Activated naive CD4-positive, alpha-beta T cell treated with anti-CD3 and anti-CD28 coated beads, Interleukin-2, amount 10 ng/mL, durations not matched to agents 7 days and 5 days (primary cell): ENCODE data around the gene ULBP2.

Experiments used
- CTCF ChIA-PET: fragments of 350-600 bp; sonication (Branson Sonifier 250); formaldehyde crosslinking; loops from one replicate; lab custom pipeline; 2021; ENCODE audit warnings: antibody characterized with exemption; lab: Charles Lee
- DNase-seq: peaks from one replicate; pipeline ENCODE4 v3.0.0-alpha.2; 2020
- H3K27ac Mint-ChIP-seq: one replicate; pipeline ENCODE4 v1.8.0; 2021; ENCODE audit warnings: mild to moderate bottlenecking, moderate library complexity, mixed read lengths
- H3K27me3 Mint-ChIP-seq: one replicate; pipeline ENCODE4 v1.8.0; 2021; ENCODE audit warnings: mild to moderate bottlenecking, mixed read lengths
- H3K36me3 Mint-ChIP-seq: one replicate; pipeline ENCODE4 v1.8.0; 2021; ENCODE audit warnings: mixed read lengths
- H3K4me1 Mint-ChIP-seq: one replicate; pipeline ENCODE4 v1.8.0; 2021; ENCODE audit warnings: mixed read lengths
- H3K4me3 Mint-ChIP-seq: one replicate; pipeline ENCODE4 v1.8.0; 2021; ENCODE audit warnings: mild to moderate bottlenecking, moderate library complexity, mixed read lengths
- H3K9me3 Mint-ChIP-seq: one replicate; pipeline ENCODE4 v1.8.0; 2021; ENCODE audit warnings: mixed read lengths

The ULBP2 gene

GRCh38 chr6:149941583-149942460, at the start of gene ULBP2:
TSS of gene ULBP2 (plus strand) at chr6:149942014. CDS start at chr6:149942073, 59 bp downstream.
- CTCF ChIA-PET, result no interaction called here
- peak within 1 kb of the TSS; percentile 87 for H3K4me3 Mint-ChIP-seq
- peak; percentile 93 for DNase-seq
- H3K27ac Mint-ChIP-seq, result peak within 1 kb of the TSS; percentile 85
- peaks cover 56% of the 10 kb centered on the region for H3K4me1 Mint-ChIP-seq
- peaks cover 83% of the 10 kb centered on the region for H3K27me3 Mint-ChIP-seq
- peaks cover 5% of the 10 kb centered on the region for H3K36me3 Mint-ChIP-seq
- H3K9me3 Mint-ChIP-seq, result no peaks in the 10 kb centered on the region

GRCh38 chr6:149895048-149895590, 46.7 kb upstream of the ULBP2 start:
- peaks cover 34% of the 10 kb centered on the region for H3K27me3 Mint-ChIP-seq
- DNase-seq, result no peak
- H3K9me3 Mint-ChIP-seq, result no peaks in the 10 kb centered on the region
- no peak overlapping the region for H3K4me3 Mint-ChIP-seq
- no peaks in the 10 kb centered on the region for H3K36me3 Mint-ChIP-seq
- peaks cover 17% of the 10 kb centered on the region for H3K4me1 Mint-ChIP-seq
- H3K27ac Mint-ChIP-seq, result no peak overlapping the region
- CTCF ChIA-PET, result interaction anchor here (0.6 kb wide), 1 partner anchor 764 kb away, joined by 4 read pairs; no protein-coding TSS in a partner anchor

GRCh38 chr6:149895833-149896271, 46.0 kb upstream of the ULBP2 start:
- no peak overlapping the region for H3K27ac Mint-ChIP-seq
- CTCF ChIA-PET, result interaction anchor here (0.6 kb wide), 1 partner anchor 763 kb away, joined by 4 read pairs; no protein-coding TSS in a partner anchor
- H3K4me3 Mint-ChIP-seq, result no peak overlapping the region

GRCh38 chr6:149896491-149896890, 45.3 kb upstream of the ULBP2 start:
- DNase-seq, result no peak
- Mint-ChIP-seq H3K27me3 (peaks cover 38% of the 10 kb centered on the region), H3K27ac (no peak overlapping the region), H3K9me3 (no peaks in the 10 kb centered on the region), H3K4me3 (no peak overlapping the region), H3K4me1 (peaks cover 17% of the 10 kb centered on the region), H3K36me3 (no peaks in the 10 kb centered on the region)
- CTCF ChIA-PET, result interaction anchor here (0.9 kb wide), 1 partner anchor 60 kb away, joined by 3 read pairs; no protein-coding TSS in a partner anchor

More at GRCh38 chr6:149895833-149896271, 46.0 kb upstream of the ULBP2 start:
- peaks cover 17% of the 10 kb centered on the region for H3K4me1 Mint-ChIP-seq
- H3K27me3 Mint-ChIP-seq, result peaks cover 32% of the 10 kb centered on the region
- H3K9me3 Mint-ChIP-seq, result no peaks in the 10 kb centered on the region
- no peaks in the 10 kb centered on the region for H3K36me3 Mint-ChIP-seq
- DNase-seq, result no peak

- H3K27me3 Mint-ChIP-seq, result peaks cover 38% of the 10 kb centered on the region
- DNase-seq, result no peak
- no peaks in the 10 kb centered on the region for H3K9me3 Mint-ChIP-seq
- peaks cover 17% of the 10 kb centered on the region for H3K4me1 Mint-ChIP-seq
- no peak overlapping the region for H3K4me3 Mint-ChIP-seq
- H3K27ac Mint-ChIP-seq, result no peak overlapping the region
- no peaks in the 10 kb centered on the region for H3K36me3 Mint-ChIP-seq
- CTCF ChIA-PET, result interaction anchor here (0.9 kb wide), 1 partner anchor 61 kb away, joined by 3 read pairs; no protein-coding TSS in a partner anchor
These were observed 44.7 kb upstream of the ULBP2 start for GRCh38 chr6:149897015-149897697.

GRCh38 chr6:149897855-149898744, 43.7 kb upstream of the ULBP2 start, which contains the start of gene RAET1E:
TSS of gene RAET1E (minus strand) at chr6:149898113. CDS start at chr6:149890901, 7,212 bp downstream.
- CTCF ChIA-PET, result interaction anchor here (1.1 kb wide), 1 partner anchor 58 kb away, joined by 4 read pairs; no protein-coding TSS in a partner anchor
- H3K27me3 Mint-ChIP-seq, result peaks cover 38% of the 10 kb centered on the region
- no peaks in the 10 kb centered on the region for H3K36me3 Mint-ChIP-seq

GRCh38 chr6:149898966-149899365, 42.8 kb upstream of the ULBP2 start:
- Mint-ChIP-seq H3K36me3 (no peaks in the 10 kb centered on the region), H3K27ac (no peak overlapping the region)
- CTCF ChIA-PET, result interaction anchor here (1.1 kb wide), 1 partner anchor 59 kb away, joined by 4 read pairs; no protein-coding TSS in a partner anchor

More at GRCh38 chr6:149897855-149898744, 43.7 kb upstream of the ULBP2 start, which contains the start of gene RAET1E:
- no peaks in the 10 kb centered on the region for H3K9me3 Mint-ChIP-seq
- no peak within 1 kb of the TSS for H3K27ac Mint-ChIP-seq
- DNase-seq, result no peak
- H3K4me1 Mint-ChIP-seq, result peaks cover 17% of the 10 kb centered on the region
- no peak within 1 kb of the TSS for H3K4me3 Mint-ChIP-seq

GRCh38 chr6:149899486-149899885, 42.3 kb upstream of the ULBP2 start:
- Mint-ChIP-seq H3K27me3 (peaks cover 51% of the 10 kb centered on the region), H3K4me1 (peaks cover 17% of the 10 kb centered on the region), H3K4me3 (no peak overlapping the region), H3K9me3 (no peaks in the 10 kb centered on the region), H3K36me3 (no peaks in the 10 kb centered on the region), H3K27ac (no peak overlapping the region)
- CTCF ChIA-PET, result no interaction called here
- no peak for DNase-seq

More at GRCh38 chr6:149898966-149899365, 42.8 kb upstream of the ULBP2 start:
- no peak for DNase-seq
- H3K9me3 Mint-ChIP-seq, result no peaks in the 10 kb centered on the region
- peaks cover 17% of the 10 kb centered on the region for H3K4me1 Mint-ChIP-seq
- peaks cover 46% of the 10 kb centered on the region for H3K27me3 Mint-ChIP-seq
- H3K4me3 Mint-ChIP-seq, result no peak overlapping the region

- CTCF ChIA-PET, result no interaction called here
- Mint-ChIP-seq H3K27ac (no peak overlapping the region), H3K4me3 (no peak overlapping the region), H3K27me3 (peaks cover 47% of the 10 kb centered on the region), H3K9me3 (no peaks in the 10 kb centered on the region), H3K4me1 (peaks cover 16% of the 10 kb centered on the region), H3K36me3 (no peaks in the 10 kb centered on the region)
- no peak for DNase-seq
These were observed 41.7 kb upstream of the ULBP2 start for GRCh38 chr6:149899926-149900619.

- CTCF ChIA-PET, result no interaction called here
- H3K27me3 Mint-ChIP-seq, result peaks cover 50% of the 10 kb centered on the region
- H3K9me3 Mint-ChIP-seq, result no peaks in the 10 kb centered on the region
- H3K36me3 Mint-ChIP-seq, result no peaks in the 10 kb centered on the region
- H3K4me3 Mint-ChIP-seq, result no peak overlapping the region
- peaks cover 10% of the 10 kb centered on the region for H3K4me1 Mint-ChIP-seq
- no peak overlapping the region for H3K27ac Mint-ChIP-seq
- DNase-seq, result no peak
These were observed 41.0 kb upstream of the ULBP2 start for GRCh38 chr6:149900620-149901443.

GRCh38 chr6:149901444-149902140, 40.2 kb upstream of the ULBP2 start:
- Mint-ChIP-seq H3K4me3 (no peak overlapping the region), H3K27me3 (peaks cover 55% of the 10 kb centered on the region), H3K36me3 (no peaks in the 10 kb centered on the region), H3K4me1 (peaks cover 2% of the 10 kb centered on the region), H3K9me3 (no peaks in the 10 kb centered on the region), H3K27ac (no peak overlapping the region)
- DNase-seq, result no peak
- CTCF ChIA-PET, result no interaction called here
